GM12801 (cell line): ENCODE data around the gene FIBCD1.

Source experiments
- CTCF ChIP-seq: IDR thresholded peaks from one replicate; pipeline ENCODE4 v1.5.1; 2011; ENCODE audit warnings: control low read depth; ENCODE audit not compliant: insufficient read length; ENCODE audit errors: extremely low read depth

Gene FIBCD1

GRCh38 chr9:130858739-130859705 is 80.0 kb downstream of the FIBCD1 start:
- TF ChIP-seq CTCF: no peak

GRCh38 chr9:130857864-130858738 is 80.9 kb downstream of the FIBCD1 start:
- no peak for TF ChIP-seq CTCF

GRCh38 chr9:130856474-130856873 is 82.6 kb downstream of the FIBCD1 start:
- no peak for TF ChIP-seq CTCF

- TF ChIP-seq CTCF: no peak
Measured at GRCh38 chr9:130854835-130855234, 84.2 kb downstream of the FIBCD1 start.

- TF ChIP-seq CTCF: no peak
Measured at GRCh38 chr9:130854092-130854491, 85.0 kb downstream of the FIBCD1 start.

GRCh38 chr9:130852801-130853200 is 86.2 kb downstream of the FIBCD1 start:
- TF ChIP-seq CTCF: no peak
